B cell (primary cell): ENCODE results near the gene GPX6. TPM values are rescaled to one million over a fixed set of nuclear protein-coding genes. Genes with fewer than 3 reads are reported as not detected.

ENCODE experiments used
- ATAC-seq: fragments of 200-7000 bp; cut with Tn5 transposase; one replicate; pipeline ENCODE4 v1.10.0; 2021; ENCODE audit warnings: low read depth, mild to moderate bottlenecking, moderate number of reproducible peaks, moderate library complexity
- CTCF ChIA-PET: fragments of 350-600 bp; sonication (Branson Sonifier 250); formaldehyde crosslinking; loops from one replicate; lab custom pipeline; 2021; ENCODE audit warnings: antibody characterized with exemption, inconsistent platforms; lab: Charles Lee
- POLR2A ChIA-PET: fragments of 350-600 bp; sonication (Branson Sonifier 250); formaldehyde crosslinking; loops from one replicate; lab custom pipeline; 2021; ENCODE audit warnings: antibody characterized with exemption; lab: Charles Lee
- DNase-seq: peaks from one replicate; pipeline ENCODE4 v3.0.0; 2013
- H2AFZ ChIP-seq: 2 replicates; pipeline ENCODE4 v1.6.1; 2012; ENCODE audit warnings: mild to moderate bottlenecking, low read depth, low read length; ENCODE audit not compliant: insufficient read depth, poor library complexity, severe bottlenecking
- H3K27ac ChIP-seq, 2 donors: 1 replicate in 1 of 2; 2 replicates in 1 of 2; pipeline ENCODE4 v1.5.1; 2012 to 2013; ENCODE audit warnings: low read length in 2 of 2, mild to moderate bottlenecking in 2 of 2, moderate library complexity in 1 of 2
- H3K27me3 ChIP-seq, 4 experiments: fragments of 200-600 bp in 1 of 4; sonication (generic) in 1 of 4; replicated peaks in 1 of 4; 1 replicate in 2 of 4; 2 replicates in 2 of 4; pipeline versions ENCODE4 v1.6.1 to v1.7.0; 2013 to 2016; ENCODE audit warnings: low read length in 3 of 4, mild to moderate bottlenecking in 2 of 4, mixed read lengths in 1 of 4, moderate library complexity in 1 of 4; ENCODE audit not compliant: insufficient read depth in 4 of 4, control insufficient read depth in 3 of 4; ENCODE audit errors: control extremely low read depth in 1 of 4
- H3K36me3 ChIP-seq, 2 experiments: replicated peaks in 1 of 2; 1 replicate in 1 of 2; 2 replicates in 1 of 2; pipeline versions ENCODE4 v1.6.1 to v1.7.1; 2013; ENCODE audit warnings: low read length in 1 of 2; ENCODE audit not compliant: insufficient read depth in 2 of 2, control insufficient read depth in 1 of 2; ENCODE audit errors: control extremely low read depth in 1 of 2, extremely low read depth in 1 of 2
- H3K4me1 ChIP-seq, 2 donors: fragments of 200-600 bp in 1 of 2; sonication (generic) in 1 of 2; 1 replicate in 1 of 2; 2 replicates in 1 of 2; pipeline versions ENCODE4 v1.5.1 to v1.6.1; 2013 to 2017; ENCODE audit warnings: low read length in 2 of 2; ENCODE audit not compliant: control insufficient read depth in 2 of 2, insufficient read depth in 2 of 2
- H3K4me2 ChIP-seq: replicated peaks from 2 replicates; pipeline ENCODE3; 2012; ENCODE audit warnings: mild to moderate bottlenecking, low read depth, low read length; ENCODE audit not compliant: poor library complexity, severe bottlenecking
- H3K4me3 ChIP-seq, 5 experiments: fragments of 200-600 bp in 1 of 5; sonication (generic) in 1 of 5; 1 replicate in 3 of 5; 2 replicates in 2 of 5; pipeline versions ENCODE4 v1.5.1 to v1.7.0; 2011 to 2016; ENCODE audit warnings: low read length in 4 of 5, mild to moderate bottlenecking in 4 of 5, low read depth in 2 of 5, control low read depth in 1 of 5, moderate library complexity in 1 of 5; ENCODE audit not compliant: insufficient read depth in 1 of 5; ENCODE audit errors: control extremely low read depth in 1 of 5, extremely low read depth in 1 of 5
- H3K79me2 ChIP-seq: fragments of 200-600 bp; sonication (generic); one replicate; pipeline ENCODE4 v1.6.0; 2016; ENCODE audit warnings: low read length; ENCODE audit not compliant: control insufficient read depth, insufficient read depth
- H3K9ac ChIP-seq: fragments of 200-600 bp; sonication (generic); 2 replicates; pipeline ENCODE4 v1.6.1; 2017; ENCODE audit warnings: mild to moderate bottlenecking, low read length, moderate library complexity
- H3K9me3 ChIP-seq, 3 donors: one replicate each; pipeline versions ENCODE4 v1.6.1 to v1.7.1; 2013; ENCODE audit warnings: low read length in 2 of 3; ENCODE audit not compliant: control insufficient read depth in 2 of 3, insufficient read depth in 1 of 3; ENCODE audit errors: control extremely low read depth in 1 of 3
- H4K20me1 ChIP-seq: 2 replicates; pipeline ENCODE4 v1.6.0; 2012; ENCODE audit warnings: mild to moderate bottlenecking, low read length; ENCODE audit not compliant: insufficient read depth, control insufficient read depth, poor library complexity, severe bottlenecking
- H3K27ac Mint-ChIP-seq: one replicate; pipeline ENCODE4 v1.8.0; 2021; ENCODE audit warnings: mixed read lengths
- H3K27me3 Mint-ChIP-seq: one replicate; pipeline ENCODE4 v1.8.0; 2021; ENCODE audit warnings: mixed read lengths
- H3K4me1 Mint-ChIP-seq: one replicate; pipeline ENCODE4 v1.8.0; 2021; ENCODE audit warnings: mixed read lengths
- H3K4me3 Mint-ChIP-seq: one replicate; pipeline ENCODE4 v1.8.0; 2021; ENCODE audit warnings: mixed read lengths
- H3K9me3 Mint-ChIP-seq: one replicate; pipeline ENCODE4 v1.8.0; 2022; ENCODE audit warnings: mixed read lengths; ENCODE audit not compliant: insufficient read depth
- CTCF ChIP-seq: fragments of 200-600 bp; IDR thresholded peaks from one replicate; pipeline ENCODE4 v1.8.0; 2022; ENCODE audit warnings: antibody characterized with exemption, mild to moderate bottlenecking
- EZH2 ChIP-seq: IDR thresholded peaks from 2 replicates; pipeline ENCODE4 v1.6.1; 2012; ENCODE audit warnings: borderline replicate concordance, low read depth, mild to moderate bottlenecking, moderate library complexity, low read length; ENCODE audit not compliant: insufficient read depth, poor library complexity, severe bottlenecking
- WGBS: methylation state at CpG from one replicate; pipeline ENCODE4 v1.1.5; 2013; ENCODE audit warnings: missing lambda C conversion rate; ENCODE audit not compliant: insufficient coverage; 5-methylcytosine and 5-hydroxymethylcytosine counted together
- intact Hi-C: fragments of 100-400 bp; cut with micrococcal nuclease; formaldehyde crosslinking; loops from one replicate; pipeline ENCODE4 v1.10.0; 2022
- polyA plus RNA-seq: library from polyadenylated mRNA; depleted of rRNA; stranded (reverse); fragments of >200 nt; gene quantifications from 2 replicates; pipeline ENCODE4 v1.2.3, GENCODE V29; 2012
- total RNA-seq, 2 donors: library from RNA; stranded (reverse); fragments of 120-200 nt in 1 of 2; gene quantifications; 1 replicate in 1 of 2; 2 replicates in 1 of 2; pipeline versions ENCODE4 v1.2.3 to v1.2.4, GENCODE V29; 2013 to 2022

Gene GPX6
- total and polyA plus RNA-seq, 2 donors (not counting 1 experiment from before 2014, with no cell fraction given): not detected

DNA sequence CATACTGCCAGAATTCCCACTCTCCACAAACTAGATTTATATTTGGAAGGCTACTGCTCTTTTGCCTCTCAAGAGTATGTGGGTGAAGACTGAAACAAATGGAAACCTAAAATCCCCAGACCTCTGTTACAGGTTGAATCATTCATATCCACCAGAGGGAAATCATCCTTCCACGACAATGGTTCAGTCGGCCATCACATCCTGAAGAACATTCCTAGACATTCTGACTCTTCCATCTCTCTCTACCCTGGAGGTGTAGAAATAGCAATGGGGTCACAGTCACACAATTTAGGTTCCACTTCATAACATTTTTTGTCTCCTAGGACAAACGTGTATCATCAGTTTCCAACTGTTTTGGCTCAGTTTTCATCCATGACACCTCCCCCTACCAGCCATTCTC is 18.7 kb upstream of the GPX6 start:
- ChIA-PET CTCF (no interaction called here), POLR2A (no interaction called here)
- peaks cover 82% of the 10 kb centered on the region for H3K27me3 Mint-ChIP-seq
- TF ChIP-seq CTCF (no peak), EZH2 (no peak)
- Histone ChIP-seq H2AFZ (no peak overlapping the region), H3K4me3 (no peak overlapping the region), H3K27ac (no peak overlapping the region), H4K20me1 (no peaks in the 10 kb centered on the region), H3K9me3 (peaks cover 0 to 3% (median 0%) of the 10 kb centered on the region in 3 donors), H3K79me2 (no peaks in the 10 kb centered on the region), H3K27me3 (peaks cover 0 to 33% (median 23%) of the 10 kb centered on the region in 4 experiments), H3K36me3 (no peaks in the 10 kb centered on the region), H3K4me2 (no peak overlapping the region), H3K9ac (no peak overlapping the region), H3K4me1 (peaks cover 5% of the 10 kb centered on the region in 2 donors)
- no peak overlapping the region for H3K27ac Mint-ChIP-seq
- intact Hi-C loops: no loop called here
- WGBS: 63% methylated on average over 1 of the region's 3 CpGs
- H3K4me1 Mint-ChIP-seq: peaks cover 5% of the 10 kb centered on the region
- H3K4me3 Mint-ChIP-seq: no peak overlapping the region
- DNase-seq (no peak), ATAC-seq (no peak)
- no peaks in the 10 kb centered on the region for H3K9me3 Mint-ChIP-seq

- H3K4me2 ChIP-seq: no peak overlapping the region
- no peak overlapping the region for H2AFZ ChIP-seq
- no peak overlapping the region for H3K9ac ChIP-seq
- H3K4me1 Mint-ChIP-seq: no peaks in the 10 kb centered on the region
- intact Hi-C loops: no loop called here
- no peaks in the 10 kb centered on the region for H4K20me1 ChIP-seq
- H3K27me3 Mint-ChIP-seq: peaks cover 76% of the 10 kb centered on the region
- H3K9me3 Mint-ChIP-seq: no peaks in the 10 kb centered on the region
- no peak for ATAC-seq
- no peaks in the 10 kb centered on the region for H3K9me3 ChIP-seq
- DNase-seq: no peak
- H3K27me3 ChIP-seq: peaks cover 0 to 30% (median 14%) of the 10 kb centered on the region in 4 experiments
- no peaks in the 10 kb centered on the region for H3K79me2 ChIP-seq
- ChIA-PET CTCF (no interaction called here), POLR2A (no interaction called here)
- H3K36me3 ChIP-seq: no peaks in the 10 kb centered on the region
- WGBS: 89% methylated on average over 4 of the region's 7 CpGs
- H3K4me3 Mint-ChIP-seq: no peak overlapping the region
- H3K4me1 ChIP-seq: no peaks in the 10 kb centered on the region
- no peak overlapping the region for H3K27ac Mint-ChIP-seq
- H3K4me3 ChIP-seq: no peak overlapping the region
- no peak overlapping the region for H3K27ac ChIP-seq
- TF ChIP-seq CTCF (no peak), EZH2 (no peak)
Measured at GRCh38 chr6:28531479-28532128, 16.0 kb upstream of the GPX6 start.
